Choroid plexus epithelial cell (primary cell): ENCODE data around the gene RELN.

Experiments used
- DNase-seq: peaks from one replicate; pipeline ENCODE4 v3.0.0-alpha.2; 2010; ENCODE audit warnings: low read depth
- H3K4me3 ChIP-seq: 2 replicates; pipeline ENCODE4 v1.5.1; 2011; ENCODE audit warnings: low read depth, mild to moderate bottlenecking, control low read depth, low read length, moderate library complexity
- CTCF ChIP-seq: conservative IDR thresholded peaks from 2 replicates; pipeline ENCODE4 v1.5.1; 2011; ENCODE audit warnings: low read depth, mild to moderate bottlenecking, control low read depth, inconsistent platforms, low read length, moderate library complexity

The RELN gene

GRCh38 chr7:103423467-103424179 lies 565.8 kb downstream of the RELN start:
- DNase-seq: no peak
- TF ChIP-seq CTCF: no peak
- H3K4me3 ChIP-seq: no peak overlapping the region
